Motor neuron (in vitro differentiated cells): ENCODE results near the gene KMT5C. TPM values are rescaled to one million over a fixed set of nuclear protein-coding genes. Genes with fewer than 3 reads are reported as not detected.
A peak's percentile ranks its signal among the peaks of the same experiment; 100 is the strongest.

ENCODE experiments used
- ATAC-seq, 8 experiments: fragments of 200-7000 bp; cut with Tn5 transposase; replicated peaks in 6 of 8; 2 replicates each; pipeline ENCODE4 v1.8.0; 2021; ENCODE audit warnings: mild to moderate bottlenecking in 8 of 8, moderate library complexity in 8 of 8
- H3K27ac ChIP-seq, 2 donors: fragments of 250-450 bp; sonication (Bioruptor Pico); 2 replicates each; pipeline ENCODE4 v1.9.0; 2021; ENCODE audit warnings: antibody characterized with exemption in 2 of 2, mild to moderate bottlenecking in 2 of 2, moderate library complexity in 1 of 2
- H3K4me1 ChIP-seq, 2 donors: fragments of 250-450 bp; sonication (Bioruptor Pico); replicated peaks in 1 of 2; 2 replicates each; pipeline ENCODE4 v1.6.1; 2021; ENCODE audit warnings: antibody characterized with exemption in 2 of 2, mild to moderate bottlenecking in 2 of 2, moderate library complexity in 1 of 2
- H3K4me3 ChIP-seq, 5 donors: fragments of 250-450 bp; sonication (Bioruptor Pico); 2 replicates each; pipeline ENCODE4 v1.9.0; 2021; ENCODE audit warnings: antibody characterized with exemption in 5 of 5, mild to moderate bottlenecking in 5 of 5, moderate library complexity in 4 of 5
- WGBS, 10 experiments: fragments of 450-650 bp; shearing (Covaris generic); methylation state at CpG; one replicate each; pipeline ENCODE4 v1.0.0; 2022; 5-methylcytosine and 5-hydroxymethylcytosine counted together
- in situ Hi-C, 9 experiments: fragments of 400-800 bp; cut with MboI; loops; one replicate each; pipeline ENCODE4 v1.15.0; 2021; ENCODE audit warnings: low sequenced_read_pairs in 9 of 9, low pct_unique_long_range_greater_than_20kb in 2 of 9; ENCODE audit not compliant: unreplicated experiment in 9 of 9
- total RNA-seq, 8 experiments: library from RNA; unstranded; fragments of 300-600 nt; gene quantifications; 2 replicates each; pipeline versions ENCODE4 v1.2.3 to v1.2.4, GENCODE V29; 2022

The KMT5C gene
- total RNA-seq, 8 experiments from 2014 or later: 8.4 to 25.1 (median 20.9) TPM

DNA sequence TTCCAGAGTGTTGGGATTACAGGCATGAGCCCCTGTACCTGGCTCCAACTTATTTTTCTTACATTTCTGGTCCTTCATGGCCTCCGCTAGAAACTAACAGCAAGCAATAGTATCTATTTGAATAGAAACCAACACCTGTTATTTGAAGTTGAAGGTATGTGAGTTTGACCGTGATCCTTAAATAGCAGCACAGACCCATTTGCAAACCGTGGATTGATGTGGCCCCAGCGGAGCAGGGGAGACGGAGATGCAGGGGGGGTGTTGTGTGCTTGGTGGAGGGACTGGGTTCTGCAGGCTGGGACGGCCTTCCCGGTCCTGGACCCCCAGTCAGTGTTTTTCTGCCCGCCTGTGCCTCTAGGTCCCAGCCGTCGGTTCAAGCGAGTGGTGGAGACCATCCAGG, 31.4 kb upstream of the KMT5C start:
- ATAC-seq: no peak
- H3K4me3 ChIP-seq: no peak overlapping the region
- peaks cover 0 to 7% of the 10 kb centered on the region in 2 donors for H3K4me1 ChIP-seq
- 80 to 100% (median 96%) methylated on average over 1 to 3 of the region's 11 CpGs; no CpG with 5 or more reads in 4 of the 10 experiments for WGBS, 10 experiments
- in situ Hi-C loops: no loop called here
- H3K27ac ChIP-seq: no peak overlapping the region

DNA sequence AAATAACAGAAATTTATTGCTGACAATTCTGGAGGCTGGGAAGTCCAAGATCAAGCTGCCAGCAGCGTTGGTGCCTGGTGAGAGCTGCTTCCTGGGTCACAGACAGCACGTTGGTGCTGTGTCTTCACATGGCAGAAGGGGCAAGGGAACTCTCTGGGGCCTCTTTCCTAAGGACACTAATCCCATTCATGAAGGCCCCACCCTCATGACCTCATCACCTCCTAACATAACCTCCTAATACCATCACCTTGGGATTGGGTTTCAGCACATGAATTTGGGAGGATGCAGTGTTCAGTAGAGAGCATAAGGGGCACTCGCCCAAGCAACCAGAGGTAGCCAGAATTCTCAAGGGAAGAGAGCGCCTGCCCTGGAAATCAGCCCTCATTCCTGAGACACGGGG, 30.2 kb upstream of the KMT5C start:
- in situ Hi-C loops: no loop called here
- Histone ChIP-seq H3K27ac (no peak overlapping the region), H3K4me3 (no peak overlapping the region), H3K4me1 (peaks cover 0 to 7% of the 10 kb centered on the region in 2 donors)
- WGBS, 10 experiments: 20 to 100% (median 94%) methylated on average over 1 to 3 of the region's 5 CpGs; no CpG with 5 or more reads in 5 of the 10 experiments
- no peak for ATAC-seq

DNA sequence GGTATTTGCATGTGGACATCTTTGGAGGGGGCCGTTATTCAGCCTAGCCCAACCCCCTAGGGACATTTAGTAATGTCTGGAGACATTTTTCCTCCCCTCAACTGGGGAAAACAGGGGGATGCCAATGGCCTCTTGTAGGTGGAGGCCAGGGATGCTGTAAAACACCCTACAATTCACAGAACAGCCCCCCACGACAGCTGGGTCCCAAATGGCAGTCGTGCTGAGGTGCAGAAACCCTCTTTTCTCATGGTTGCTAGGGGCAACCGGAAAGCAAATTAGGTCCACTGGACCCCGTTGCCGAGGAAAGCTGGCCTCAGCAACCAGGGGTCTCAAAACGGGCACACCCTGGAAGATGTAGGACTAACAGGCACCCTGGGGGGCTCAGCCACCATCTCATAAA, 29.2 kb upstream of the KMT5C start:
- H3K27ac ChIP-seq: no peak overlapping the region
- 14 to 100% (median 59%) methylated on average over 1 to 3 of the region's 7 CpGs; no CpG with 5 or more reads in 4 of the 10 experiments for WGBS, 10 experiments
- H3K4me1 ChIP-seq: peaks cover 0 to 7% of the 10 kb centered on the region in 2 donors
- H3K4me3 ChIP-seq: no peak overlapping the region
- ATAC-seq: no peak
- in situ Hi-C loops: no loop called here

DNA sequence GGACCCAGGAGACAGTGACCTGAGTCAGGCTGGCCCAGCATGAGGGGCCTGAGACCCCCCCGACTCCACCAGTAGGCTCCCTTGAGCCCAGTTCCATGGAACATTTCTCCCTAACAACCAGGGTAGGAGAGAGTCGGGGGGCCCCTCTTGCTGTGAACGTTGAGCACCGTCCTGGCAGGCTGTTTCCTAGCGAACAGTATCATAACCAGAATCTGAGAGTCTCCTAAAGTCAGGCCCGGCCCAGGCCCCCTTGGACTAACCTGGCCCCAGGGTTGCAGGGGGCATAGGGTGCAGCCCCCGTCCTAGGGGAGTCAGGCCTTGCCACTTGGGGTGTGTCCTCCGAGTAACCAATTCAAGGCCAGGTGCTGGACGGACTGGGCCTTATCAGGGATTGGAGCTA, 28.3 kb upstream of the KMT5C start:
- Histone ChIP-seq H3K4me1 (peaks cover 0 to 7% of the 10 kb centered on the region in 2 donors), H3K27ac (no peak overlapping the region), H3K4me3 (no peak overlapping the region)
- 100% methylated on average over 1 of the region's 9 CpGs; no CpG with 5 or more reads in 7 of the 10 experiments for WGBS, 10 experiments
- peak in 2 of 8 experiments; percentile 18 to 19 for ATAC-seq
- in situ Hi-C loops: no loop called here

DNA sequence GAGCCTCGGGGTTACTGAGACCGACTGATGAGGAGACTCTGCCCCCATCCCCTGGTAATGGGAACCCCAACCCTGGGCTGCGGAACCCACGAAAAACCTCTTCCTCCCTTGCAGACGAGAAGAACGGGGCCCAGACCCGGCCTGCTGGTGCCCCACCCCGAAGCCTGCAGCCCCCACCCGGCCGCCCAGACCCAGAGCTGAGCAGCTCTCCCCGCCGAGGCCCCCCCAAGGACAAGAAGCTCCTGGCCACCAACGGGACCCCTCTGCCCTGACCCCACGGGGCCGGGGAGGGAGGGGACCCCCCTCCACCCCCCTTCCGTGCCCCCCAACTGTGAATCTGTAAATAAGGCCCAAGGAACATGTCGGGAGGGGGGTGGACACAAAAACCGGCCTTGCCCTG, 27.9 kb upstream of the KMT5C start:
- H3K4me3 ChIP-seq: no peak overlapping the region
- no peak overlapping the region for H3K27ac ChIP-seq
- peak in 1 of 8 experiments; percentile 4 for ATAC-seq
- in situ Hi-C loops: no loop called here
- peaks cover 0 to 7% of the 10 kb centered on the region in 2 donors for H3K4me1 ChIP-seq
- WGBS, 10 experiments: 57 to 100% (median 94%) methylated on average over 1 to 6 of the region's 18 CpGs; no CpG with 5 or more reads in 7 of the 10 experiments

DNA sequence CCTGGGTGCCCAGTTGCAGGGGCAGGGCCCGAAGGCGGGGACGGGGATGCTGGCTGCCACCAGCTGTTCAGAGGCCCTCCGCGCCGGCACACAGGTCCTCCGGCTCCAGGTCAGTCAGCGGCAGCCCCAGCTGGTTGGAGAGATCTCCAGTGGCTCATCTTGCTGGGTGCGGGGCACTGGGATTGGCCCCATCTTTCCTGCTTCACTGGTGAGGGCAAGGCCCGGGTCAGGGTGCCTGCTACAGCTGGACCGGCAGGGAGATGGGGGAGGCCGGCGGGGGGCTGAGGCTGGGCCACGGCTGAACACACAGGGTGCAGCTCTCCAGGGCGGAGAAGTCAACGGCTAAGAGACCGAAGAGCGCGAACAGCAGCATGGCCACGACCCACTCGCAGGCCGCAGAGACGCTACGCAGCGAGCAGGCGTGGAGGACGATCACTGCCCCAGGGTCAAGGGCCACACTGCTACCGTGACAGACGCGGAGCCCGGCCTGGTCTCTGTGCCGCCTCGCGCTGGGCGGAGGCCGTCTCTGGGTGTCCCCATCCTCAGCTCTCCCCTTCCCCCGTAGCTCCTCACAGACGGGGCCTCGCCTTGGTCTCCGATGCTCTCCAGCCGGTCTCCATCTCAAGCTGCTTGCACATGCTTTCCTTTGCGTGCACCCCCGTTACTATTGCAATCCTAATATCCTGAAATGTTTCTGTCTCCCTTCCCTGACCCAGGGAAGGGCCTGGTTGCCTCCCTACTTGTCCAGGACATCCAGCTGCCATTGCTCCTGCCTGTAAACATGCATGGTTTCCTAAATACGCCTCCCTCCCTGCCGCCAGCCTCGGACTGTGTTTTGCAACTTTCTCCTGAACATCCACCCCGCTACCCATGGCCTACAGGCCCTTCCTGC, 26.8 kb upstream of the KMT5C start:
- in situ Hi-C loops: no loop called here
- peaks cover 0 to 7% of the 10 kb centered on the region in 2 donors for H3K4me1 ChIP-seq
- no peak overlapping the region for H3K27ac ChIP-seq
- WGBS, 10 experiments: 40 to 87% (median 60%) methylated on average over 1 to 15 of the region's 47 CpGs; no CpG with 5 or more reads in 5 of the 10 experiments
- peak in 6 of 8 experiments; percentile 10 to 49 (median 38) for ATAC-seq
- no peak overlapping the region for H3K4me3 ChIP-seq

DNA sequence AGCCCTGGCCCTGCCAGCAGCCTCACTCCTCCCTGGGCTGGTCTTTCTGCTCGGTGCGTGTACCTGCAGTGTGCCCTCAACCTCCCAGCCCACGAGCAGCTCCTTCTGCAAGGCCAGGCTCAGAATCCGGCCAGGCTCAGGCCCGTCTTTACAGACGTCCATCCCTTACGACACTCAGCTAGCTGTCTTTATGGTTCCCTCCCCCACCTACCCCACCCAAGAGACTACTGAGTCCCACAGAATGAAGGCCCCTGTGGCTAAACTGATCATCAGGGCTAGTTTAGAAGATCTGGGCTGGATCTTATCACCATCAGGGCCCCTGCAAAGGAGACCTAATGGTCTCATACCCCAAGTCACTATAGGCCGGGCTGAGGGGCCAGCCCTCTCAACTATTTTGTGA, 25.3 kb upstream of the KMT5C start:
- 67 to 100% (median 87%) methylated on average over 1 to 4 of the region's 8 CpGs; no CpG with 5 or more reads in 4 of the 10 experiments for WGBS, 10 experiments
- peaks cover 0 to 7% of the 10 kb centered on the region in 2 donors for H3K4me1 ChIP-seq
- no peak overlapping the region for H3K27ac ChIP-seq
- ATAC-seq: no peak
- in situ Hi-C loops: no loop called here
- no peak overlapping the region for H3K4me3 ChIP-seq

DNA sequence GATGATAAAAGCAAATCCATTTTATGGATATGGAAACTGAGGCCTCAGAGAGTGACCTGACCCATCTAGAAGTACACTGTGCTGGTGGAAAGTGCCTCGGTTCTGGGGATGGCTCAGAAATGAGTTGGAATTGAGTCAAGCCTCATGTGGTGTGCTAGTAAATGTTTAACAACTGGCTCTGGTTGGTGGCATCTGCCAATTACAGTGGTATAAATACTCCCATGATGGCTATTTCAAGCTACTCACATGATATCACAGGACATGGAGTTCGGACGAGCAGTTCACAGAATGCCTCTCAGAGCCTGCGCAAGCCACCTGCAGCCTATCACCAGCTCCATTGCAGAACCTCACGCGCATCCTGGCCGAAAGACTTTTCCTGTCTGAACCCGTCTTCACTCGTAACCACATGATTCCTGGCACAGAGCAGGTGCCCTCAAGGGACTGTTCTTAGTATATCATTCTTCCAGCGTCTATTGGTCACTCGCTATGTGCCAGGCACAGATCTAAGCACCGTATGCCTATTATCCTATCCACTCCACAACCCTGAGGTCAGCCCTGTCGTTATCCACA, 23.6 kb upstream of the KMT5C start:
- ATAC-seq: no peak
- 50 to 80% (median 60%) methylated on average over 2 to 7 of the region's 13 CpGs; no CpG with 5 or more reads in 5 of the 10 experiments for WGBS, 10 experiments
- Histone ChIP-seq H3K27ac (no peak overlapping the region), H3K4me1 (peaks cover 0 to 2% of the 10 kb centered on the region in 2 donors), H3K4me3 (no peak overlapping the region)
- in situ Hi-C loops: no loop called here

DNA sequence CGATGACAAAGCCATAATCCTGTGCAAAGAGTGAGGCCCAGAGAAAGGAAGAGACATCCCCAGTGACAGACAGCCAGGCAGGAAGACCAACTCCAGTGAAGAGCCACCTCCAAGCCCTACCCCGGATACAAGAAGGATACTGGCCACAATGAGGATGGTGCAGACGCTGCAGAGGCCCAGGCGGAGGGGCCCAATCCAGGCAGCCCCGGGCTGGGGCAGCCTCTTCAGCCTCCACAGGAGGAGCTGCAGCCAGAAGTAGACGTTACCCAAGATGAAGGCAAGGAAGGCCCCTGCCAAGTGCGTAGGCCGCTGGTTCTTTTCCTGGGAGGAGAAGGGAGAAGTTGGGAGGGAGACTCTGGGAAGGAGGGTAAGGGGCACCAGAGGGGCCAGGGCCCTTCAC, 23.0 kb upstream of the KMT5C start:
- no peak overlapping the region for H3K4me3 ChIP-seq
- WGBS, 10 experiments: 53 to 87% (median 86%) methylated on average over 1 to 6 of the region's 8 CpGs; no CpG with 5 or more reads in 7 of the 10 experiments
- no peak overlapping the region for H3K27ac ChIP-seq
- in situ Hi-C loops: no loop called here
- peaks cover 0 to 2% of the 10 kb centered on the region in 2 donors for H3K4me1 ChIP-seq
- ATAC-seq: no peak

DNA sequence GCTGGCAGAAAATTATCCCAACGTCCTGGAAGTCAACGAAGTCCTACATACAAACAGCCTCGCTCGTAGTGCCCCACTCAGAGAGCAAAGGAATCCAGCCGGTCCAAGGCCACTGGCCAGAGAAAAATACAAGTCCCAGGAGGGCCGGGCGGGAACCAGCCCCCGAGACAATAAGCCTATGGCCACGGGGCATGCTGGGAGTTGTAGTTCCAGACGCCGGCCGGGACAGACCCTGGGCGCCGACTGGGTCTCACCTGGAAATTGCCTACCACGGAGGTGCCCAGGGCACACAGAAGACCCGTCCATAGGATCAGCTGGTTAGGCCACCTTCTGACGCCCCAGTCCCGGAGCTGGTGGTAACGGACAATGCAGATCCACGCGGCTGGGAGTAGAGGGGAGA, 19.9 kb upstream of the KMT5C start:
- ATAC-seq: peak; percentile 76 to 98 (median 94)
- in situ Hi-C loops: no loop called here
- H3K27ac ChIP-seq: no peak overlapping the region
- H3K4me3 ChIP-seq: peak overlapping the region in 2 of 5 donors; percentile 15 to 16
- H3K4me1 ChIP-seq: peaks cover 0 to 2% of the 10 kb centered on the region in 2 donors
- WGBS, 10 experiments: 0 to 52% (median 13%) methylated on average over 1 to 13 of the region's 21 CpGs; no CpG with 5 or more reads in 4 of the 10 experiments

DNA sequence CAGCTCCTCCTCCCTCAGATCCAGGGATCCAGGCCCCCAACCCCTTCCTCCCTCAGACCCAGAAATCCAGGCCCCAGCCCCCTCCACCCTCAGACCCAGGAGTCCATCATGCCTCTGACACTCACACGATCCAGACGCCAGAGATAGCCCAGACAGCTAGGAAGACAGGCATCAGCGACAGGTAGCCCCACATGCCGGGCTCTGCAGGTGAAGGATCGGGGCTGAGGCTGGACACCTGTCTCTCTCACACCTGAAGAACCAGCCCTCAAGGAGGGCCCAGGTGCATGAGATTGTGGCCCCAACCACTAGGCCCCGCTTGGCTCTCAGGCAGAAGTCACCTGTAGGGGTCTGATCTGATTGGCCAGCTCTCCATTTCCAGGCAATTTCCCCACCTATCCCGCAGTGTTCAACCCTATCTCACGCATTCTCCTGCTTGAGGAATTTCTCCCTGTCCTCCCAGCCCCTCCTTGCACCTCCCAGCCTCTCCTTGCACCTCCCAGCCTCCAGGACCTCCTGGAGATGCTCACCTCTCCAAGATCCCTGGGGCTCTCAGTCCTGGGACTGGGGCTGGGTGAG, 18.7 kb upstream of the KMT5C start:
- Histone ChIP-seq H3K4me1 (peaks cover 0 to 2% of the 10 kb centered on the region in 2 donors), H3K27ac (no peak overlapping the region), H3K4me3 (no peak overlapping the region)
- WGBS, 10 experiments: 40 to 73% methylated on average over 1 to 2 of the region's 8 CpGs; no CpG with 5 or more reads in 8 of the 10 experiments
- ATAC-seq: no peak
- in situ Hi-C loops: no loop called here

DNA sequence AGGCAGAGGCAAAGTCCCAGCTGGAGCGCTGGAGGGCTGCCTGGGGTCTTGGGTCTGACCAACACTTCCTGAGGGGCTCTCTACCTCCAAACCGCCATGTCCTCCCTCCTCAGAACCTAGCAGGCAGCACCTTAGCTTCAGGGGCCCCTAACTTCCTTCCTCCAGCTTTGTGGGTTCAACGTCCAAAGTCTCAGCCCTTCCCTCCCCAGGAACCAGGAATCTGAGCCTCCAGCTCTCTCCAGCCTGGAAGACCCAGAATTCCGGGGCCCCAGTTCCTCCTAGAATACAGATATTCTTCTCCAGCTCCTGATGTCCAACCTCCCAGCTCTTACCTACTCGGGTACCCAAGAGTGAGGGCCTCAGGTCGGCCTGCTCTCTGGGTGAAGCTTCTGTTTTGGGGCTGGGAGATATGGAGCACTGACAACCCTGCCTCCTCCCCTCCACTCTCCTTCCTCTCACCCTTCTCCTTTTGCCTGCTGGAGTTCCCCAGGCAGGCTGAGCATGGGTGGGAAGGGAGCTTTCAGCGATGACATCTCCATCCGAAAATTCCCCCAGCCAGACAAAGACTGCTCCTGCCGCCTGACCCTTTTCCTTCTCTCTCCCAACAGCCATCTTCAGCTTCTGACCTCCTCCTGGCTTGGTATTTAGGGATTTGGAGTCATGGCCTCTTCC, 18.1 kb upstream of the KMT5C start:
- Histone ChIP-seq H3K4me3 (no peak overlapping the region), H3K27ac (no peak overlapping the region), H3K4me1 (peaks cover 0 to 2% of the 10 kb centered on the region in 2 donors)
- WGBS, 10 experiments: 20 to 100% (median 75%) methylated on average over 1 to 5 of the region's 9 CpGs; no CpG with 5 or more reads in 4 of the 10 experiments
- no peak for ATAC-seq
- in situ Hi-C loops: no loop called here
